ENCODE data around the gene IFFO2.

GRCh38 chr1:18981242-18981641 is 24.8 kb upstream of the IFFO2 start:
- TF ChIP-seq ZFP3 (CRISPR knock-in tag; IDR thresholded peaks at IDR 0.05): no peak
- no peak for TF ChIP-seq PATZ1 (CRISPR knock-in tag; IDR thresholded peaks at IDR 0.05; ENCODE audit: borderline replicate concordance)
- no peak for TF ChIP-seq ZFP30 (CRISPR knock-in tag; IDR thresholded peaks at IDR 0.05)
- TF ChIP-seq GLIS3 (CRISPR knock-in tag; IDR thresholded peaks at IDR 0.05): no peak
- TF ChIP-seq CREB5 (CRISPR knock-in tag; IDR thresholded peaks at IDR 0.05; ENCODE audit: low read depth): no peak
- no peak for TF ChIP-seq TSHZ2 (CRISPR knock-in tag; IDR thresholded peaks at IDR 0.05)
- TF ChIP-seq ESRRG (CRISPR knock-in tag; IDR thresholded peaks at IDR 0.05): no peak
- TF ChIP-seq CSDC2 (CRISPR knock-in tag; IDR thresholded peaks at IDR 0.05): no peak
- TF ChIP-seq ZNF8 (CRISPR knock-in tag; IDR thresholded peaks at IDR 0.05): no peak
- TF ChIP-seq CSRNP3 (CRISPR knock-in tag; IDR thresholded peaks at IDR 0.05): no peak
